GM12872 (cell line): ENCODE measurements around the gene TOP1.

Experiments
- TF ChIP-seq, protein P1 (sequence below): IDR thresholded peaks from 3 replicates; pipeline ENCODE4 v1.5.1; 2011; ENCODE audit warnings: low read depth, mild to moderate bottlenecking, low read length, moderate library complexity; ENCODE audit not compliant: insufficient read depth

TOP1 gene

DNA sequence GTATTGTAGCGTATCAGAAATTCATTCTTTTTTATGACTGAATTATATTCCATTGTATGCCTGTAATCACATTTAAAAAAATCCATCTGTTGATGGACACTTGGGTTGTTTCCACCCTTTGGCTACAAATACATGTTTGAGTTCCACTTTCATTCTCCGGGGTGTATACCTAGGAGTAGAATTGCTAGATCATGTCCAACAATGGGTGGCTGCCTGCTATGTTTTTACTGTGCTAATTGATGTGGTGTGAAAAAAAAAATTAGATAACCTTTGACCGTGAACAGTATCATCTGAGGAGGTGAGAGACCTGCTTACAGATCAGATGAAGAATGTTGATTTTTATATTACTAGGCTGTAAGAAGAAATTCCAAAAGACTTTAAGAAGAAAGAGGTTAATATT, 37.1 kb downstream of the TOP1 start:
- TF ChIP-seq, protein P1, sequence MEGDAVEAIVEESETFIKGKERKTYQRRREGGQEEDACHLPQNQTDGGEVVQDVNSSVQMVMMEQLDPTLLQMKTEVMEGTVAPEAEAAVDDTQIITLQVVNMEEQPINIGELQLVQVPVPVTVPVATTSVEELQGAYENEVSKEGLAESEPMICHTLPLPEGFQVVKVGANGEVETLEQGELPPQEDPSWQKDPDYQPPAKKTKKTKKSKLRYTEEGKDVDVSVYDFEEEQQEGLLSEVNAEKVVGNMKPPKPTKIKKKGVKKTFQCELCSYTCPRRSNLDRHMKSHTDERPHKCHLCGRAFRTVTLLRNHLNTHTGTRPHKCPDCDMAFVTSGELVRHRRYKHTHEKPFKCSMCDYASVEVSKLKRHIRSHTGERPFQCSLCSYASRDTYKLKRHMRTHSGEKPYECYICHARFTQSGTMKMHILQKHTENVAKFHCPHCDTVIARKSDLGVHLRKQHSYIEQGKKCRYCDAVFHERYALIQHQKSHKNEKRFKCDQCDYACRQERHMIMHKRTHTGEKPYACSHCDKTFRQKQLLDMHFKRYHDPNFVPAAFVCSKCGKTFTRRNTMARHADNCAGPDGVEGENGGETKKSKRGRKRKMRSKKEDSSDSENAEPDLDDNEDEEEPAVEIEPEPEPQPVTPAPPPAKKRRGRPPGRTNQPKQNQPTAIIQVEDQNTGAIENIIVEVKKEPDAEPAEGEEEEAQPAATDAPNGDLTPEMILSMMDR: no peak

DNA sequence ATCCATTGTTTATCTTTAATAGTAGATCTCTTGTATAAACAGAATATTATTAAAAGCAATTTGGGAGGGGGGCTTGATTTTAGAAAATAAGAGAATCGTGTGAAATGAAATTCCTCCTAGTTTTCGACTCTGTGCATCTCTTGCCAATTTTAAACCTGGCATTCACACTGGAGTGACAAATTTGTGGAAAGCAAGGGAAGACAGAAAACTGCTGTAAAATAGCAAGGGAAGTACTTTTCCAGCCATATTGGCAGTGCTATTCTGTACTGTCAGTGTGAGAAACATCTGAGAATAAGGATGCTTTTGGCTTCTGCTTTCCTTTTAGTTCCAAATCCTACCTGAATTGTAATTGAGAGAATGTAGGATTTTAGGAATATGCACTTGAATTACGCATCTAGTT, 40.2 kb downstream of the TOP1 start:
- TF ChIP-seq, protein P1: no peak

DNA sequence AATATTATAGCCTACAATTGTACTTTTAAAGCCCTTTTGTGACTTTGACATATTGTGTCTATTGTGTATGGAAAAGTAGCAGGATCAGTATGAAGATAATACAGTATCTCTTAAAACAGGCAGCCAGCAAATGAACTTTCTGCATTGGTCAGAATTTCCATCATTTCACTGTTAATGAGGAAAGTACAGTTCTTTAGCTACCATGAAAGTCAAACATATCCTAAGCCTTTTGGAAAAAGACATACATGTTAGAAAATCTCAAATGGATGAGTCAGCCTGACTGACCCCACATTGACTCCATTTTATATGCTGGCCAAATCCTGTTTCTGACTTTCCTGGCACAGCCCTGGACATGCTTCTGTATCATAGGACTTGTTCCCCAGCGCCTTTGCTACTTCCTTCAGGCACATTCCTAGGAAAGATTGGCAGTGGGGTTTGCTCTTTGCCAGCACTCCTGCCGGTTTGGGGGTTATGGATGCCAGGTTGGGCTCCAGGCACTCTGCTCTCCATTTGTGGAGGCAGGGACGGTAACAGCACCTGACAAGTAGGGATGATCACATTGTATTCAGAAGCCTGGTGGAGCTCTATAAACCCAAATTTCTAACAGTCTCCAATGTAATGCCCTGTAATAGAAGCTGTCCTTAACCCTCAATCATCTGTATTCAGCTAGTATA, 43.7 kb downstream of the TOP1 start:
- TF ChIP-seq, protein P1: no peak

DNA sequence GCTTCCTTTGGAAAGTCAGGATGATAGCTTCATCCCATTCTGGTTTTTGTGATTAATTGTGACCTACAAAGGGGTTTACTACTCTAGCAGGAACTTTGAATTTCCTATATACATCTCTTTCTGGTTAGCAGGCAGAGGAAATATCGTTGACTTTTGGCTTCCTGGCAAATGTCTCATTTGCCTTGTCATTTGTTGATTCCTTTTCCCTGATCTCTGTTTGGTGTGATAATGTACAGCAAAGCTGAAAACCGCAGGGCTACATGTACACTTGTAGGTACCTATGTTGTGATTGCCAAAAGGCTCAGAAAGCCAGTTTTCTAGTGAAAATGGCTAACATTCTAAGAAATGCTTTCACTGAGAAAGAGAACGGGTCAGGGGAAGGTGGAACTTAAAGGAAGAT, 44.3 kb downstream of the TOP1 start:
- TF ChIP-seq, protein P1: no peak

DNA sequence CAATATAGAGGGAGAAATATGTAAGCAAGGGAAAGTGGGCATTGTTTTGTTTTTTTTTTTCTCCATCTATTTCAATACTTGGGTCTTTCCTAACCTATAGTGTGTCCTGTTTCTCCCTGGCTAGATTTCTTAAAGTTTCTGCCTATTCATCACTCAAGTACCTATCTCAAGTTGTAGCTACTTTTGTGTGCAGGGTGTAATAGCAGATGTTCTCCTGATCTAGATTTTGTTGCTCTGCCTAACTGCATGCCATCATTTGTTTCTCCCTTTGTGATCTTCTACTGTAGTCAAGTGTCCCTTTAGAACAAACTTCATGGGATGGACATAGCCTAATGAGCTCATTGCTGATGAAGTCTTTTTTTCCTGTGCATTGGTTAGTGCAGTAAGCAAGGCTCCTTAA, 45.8 kb downstream of the TOP1 start:
- TF ChIP-seq, protein P1: no peak

DNA sequence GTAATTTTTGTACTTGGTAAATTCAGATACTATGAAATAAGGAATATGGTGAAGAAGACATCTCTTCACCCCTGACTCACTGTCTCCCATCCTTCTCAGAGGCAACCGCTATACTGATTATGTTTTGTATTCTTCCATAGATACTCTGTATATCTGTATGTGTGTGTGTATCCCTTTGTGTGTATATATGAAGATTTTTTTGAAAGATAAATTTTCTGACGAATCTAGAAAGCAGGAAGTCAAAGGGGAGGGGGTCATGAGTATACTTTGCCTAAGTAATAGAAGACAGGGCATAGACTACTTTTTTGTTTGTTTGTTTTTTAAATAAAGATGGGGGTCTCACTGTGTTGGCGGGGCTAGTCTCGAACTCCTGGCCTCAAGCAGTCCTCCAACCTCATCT, 48.2 kb downstream of the TOP1 start:
- TF ChIP-seq, protein P1: no peak

DNA sequence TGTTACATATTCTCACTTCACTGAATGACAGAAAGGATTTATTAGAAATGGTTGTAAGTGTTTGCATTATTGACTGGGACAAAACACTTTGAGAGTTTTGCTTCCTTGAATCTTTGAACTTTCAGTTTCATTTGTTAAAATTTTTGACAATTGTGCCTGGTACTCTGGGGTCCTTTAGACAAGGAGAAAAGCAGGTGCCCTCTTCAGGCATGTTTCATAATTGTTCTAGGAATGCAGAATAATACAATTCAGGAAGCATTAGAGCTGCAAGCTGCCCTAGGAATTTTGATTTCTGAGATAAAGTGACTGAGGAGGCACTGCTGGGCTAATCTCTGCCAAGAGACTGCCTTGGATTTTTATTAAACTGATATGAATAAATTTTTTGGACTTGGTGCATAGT, 49.7 kb downstream of the TOP1 start:
- TF ChIP-seq, protein P1: peak; percentile 20; the same call in 1 of the 3 replicates
